Measurements from ENCODE around the gene SPCS1.
"Not testable (repeated sequence)": the region's sequence is repeated elsewhere in the genome, so short reads cannot be mapped to it uniquely, and the experiment has no call there.

Gene SPCS1

GRCh38 chr3:52712291-52713212 lies 6.6 kb downstream of the SPCS1 start:
- ATAC-seq (no peak), DNase-seq (no peak)
- no peaks in the 10 kb centered on the region for H3K27me3 Mint-ChIP-seq
- no peak overlapping the region for H3K4me3 Mint-ChIP-seq
- H3K9me3 Mint-ChIP-seq = no peaks in the 10 kb centered on the region
- peak overlapping the region in 1 of 2 donors; percentile 15 for H3K27ac Mint-ChIP-seq
- peaks cover 8% of the 10 kb centered on the region for H3K4me1 Mint-ChIP-seq

GRCh38 chr3:52714335-52715302 lies 8.7 kb downstream of the SPCS1 start:
- Mint-ChIP-seq H3K27ac (no peak overlapping the region), H3K4me3 (no peak overlapping the region), H3K9me3 (no peaks in the 10 kb centered on the region), H3K4me1 (no peaks in the 10 kb centered on the region), H3K27me3 (no peaks in the 10 kb centered on the region)
- DNase-seq = no peak
- peak; percentile 33 for ATAC-seq

- no peak for DNase-seq
- H3K4me3 Mint-ChIP-seq = no peak overlapping the region
- no peaks in the 10 kb centered on the region for H3K9me3 Mint-ChIP-seq
- H3K27ac Mint-ChIP-seq = no peak overlapping the region
- H3K4me1 Mint-ChIP-seq = peaks cover 9% of the 10 kb centered on the region
- ATAC-seq = no peak
- no peaks in the 10 kb centered on the region for H3K27me3 Mint-ChIP-seq
Observed at GRCh38 chr3:52715714-52716305, 9.9 kb downstream of the SPCS1 start.

- ATAC-seq = no peak
- H3K27ac Mint-ChIP-seq = no peak overlapping the region
- no peak for DNase-seq
- no peak overlapping the region for H3K4me3 Mint-ChIP-seq
- H3K9me3 Mint-ChIP-seq = no peaks in the 10 kb centered on the region
- peaks cover 25% of the 10 kb centered on the region for H3K4me1 Mint-ChIP-seq
- no peaks in the 10 kb centered on the region for H3K27me3 Mint-ChIP-seq
Observed at GRCh38 chr3:52719618-52720017, 13.7 kb downstream of the SPCS1 start.

- H3K27ac Mint-ChIP-seq = peak overlapping the region; percentile 8 to 27
Observed at GRCh38 chr3:52721002-52721729, 15.3 kb downstream of the SPCS1 start.

GRCh38 chr3:52721730-52722008 lies 15.8 kb downstream of the SPCS1 start:
- H3K27ac Mint-ChIP-seq = peak overlapping the region in 1 of 2 donors; percentile 8
- H3K4me3 Mint-ChIP-seq = no peak overlapping the region
- H3K27me3 Mint-ChIP-seq = no peaks in the 10 kb centered on the region
- peaks cover 25% of the 10 kb centered on the region for H3K4me1 Mint-ChIP-seq
- no peaks in the 10 kb centered on the region for H3K9me3 Mint-ChIP-seq
- ATAC-seq = peak; percentile 40
- DNase-seq = no peak

More at GRCh38 chr3:52721002-52721729, 15.3 kb downstream of the SPCS1 start:
- DNase-seq = no peak
- H3K4me1 Mint-ChIP-seq = peaks cover 25% of the 10 kb centered on the region
- H3K27me3 Mint-ChIP-seq = no peaks in the 10 kb centered on the region
- peak; percentile 88 for ATAC-seq
- H3K9me3 Mint-ChIP-seq = no peaks in the 10 kb centered on the region
- H3K4me3 Mint-ChIP-seq = no peak overlapping the region

GRCh38 chr3:52722491-52722890 lies 16.6 kb downstream of the SPCS1 start:
- Mint-ChIP-seq H3K9me3 (no peaks in the 10 kb centered on the region), H3K27me3 (no peaks in the 10 kb centered on the region), H3K4me3 (no peak overlapping the region), H3K4me1 (peaks cover 25% of the 10 kb centered on the region), H3K27ac (no peak overlapping the region)
- DNase-seq (no peak), ATAC-seq (no peak)

- H3K4me1 Mint-ChIP-seq = peaks cover 25% of the 10 kb centered on the region
- peaks cover 0 to 3% of the 10 kb centered on the region in 2 donors for H3K9me3 Mint-ChIP-seq
- DNase-seq (no peak), ATAC-seq (no peak)
- H3K27me3 Mint-ChIP-seq = no peaks in the 10 kb centered on the region
- no peak overlapping the region for H3K27ac Mint-ChIP-seq
- no peak overlapping the region for H3K4me3 Mint-ChIP-seq
Observed at GRCh38 chr3:52723935-52724334, 18.0 kb downstream of the SPCS1 start.

- Mint-ChIP-seq H3K4me3 (no peak overlapping the region), H3K27ac (no peak overlapping the region), H3K4me1 (peaks cover 25% of the 10 kb centered on the region), H3K9me3 (peaks cover 0 to 7% of the 10 kb centered on the region in 2 donors), H3K27me3 (no peaks in the 10 kb centered on the region)
- no peak for ATAC-seq
- no peak for DNase-seq
Observed at GRCh38 chr3:52724511-52724910, 18.6 kb downstream of the SPCS1 start.

GRCh38 chr3:52728753-52729152 lies 22.8 kb downstream of the SPCS1 start:
- H3K27me3 Mint-ChIP-seq, ATAC-seq, DNase-seq, H3K27ac Mint-ChIP-seq, H3K4me3 Mint-ChIP-seq: not testable (repeated sequence)
- peaks cover 0 to 33% of the 10 kb centered on the region in 2 donors for H3K9me3 Mint-ChIP-seq
- H3K4me1 Mint-ChIP-seq = peaks cover 10% of the 10 kb centered on the region

- H3K4me3 Mint-ChIP-seq = no peak overlapping the region
- H3K4me1 Mint-ChIP-seq = peaks cover 10% of the 10 kb centered on the region
- DNase-seq = no peak
- peak; percentile 37 for ATAC-seq
- H3K9me3 Mint-ChIP-seq = peaks cover 0 to 33% of the 10 kb centered on the region in 2 donors
- H3K27ac Mint-ChIP-seq = no peak overlapping the region
- no peaks in the 10 kb centered on the region for H3K27me3 Mint-ChIP-seq
Observed at GRCh38 chr3:52730681-52731080, 24.8 kb downstream of the SPCS1 start.

- no peak for ATAC-seq
- peaks cover 10% of the 10 kb centered on the region for H3K4me1 Mint-ChIP-seq
- no peaks in the 10 kb centered on the region for H3K27me3 Mint-ChIP-seq
- H3K9me3 Mint-ChIP-seq = peaks cover 0 to 33% of the 10 kb centered on the region in 2 donors
- no peak overlapping the region for H3K27ac Mint-ChIP-seq
- no peak overlapping the region for H3K4me3 Mint-ChIP-seq
- no peak for DNase-seq
Observed at GRCh38 chr3:52731590-52731989, 25.7 kb downstream of the SPCS1 start.

- Mint-ChIP-seq H3K9me3 (peaks cover 0 to 33% of the 10 kb centered on the region in 2 donors), H3K27me3 (no peaks in the 10 kb centered on the region), H3K4me1 (peaks cover 10% of the 10 kb centered on the region), H3K27ac (no peak overlapping the region), H3K4me3 (no peak overlapping the region)
- no peak for ATAC-seq
- no peak for DNase-seq
Observed at GRCh38 chr3:52733256-52733891, 27.5 kb downstream of the SPCS1 start.

- Mint-ChIP-seq H3K27me3 (no peaks in the 10 kb centered on the region), H3K9me3 (no peaks in the 10 kb centered on the region), H3K4me1 (no peaks in the 10 kb centered on the region), H3K27ac (no peak overlapping the region), H3K4me3 (no peak overlapping the region)
- ATAC-seq (no peak), DNase-seq (no peak)
Observed at GRCh38 chr3:52739730-52740129, 33.8 kb downstream of the SPCS1 start.
